Gastroesophageal sphincter (tissue), 3 donors: Measurements from ENCODE around the gene BACH2.

Experiments
- CTCF ChIP-seq, 4 experiments: fragments of 200-600 bp in 2 of 4; fragments of 450-650 bp in 2 of 4; sonication (generic) in 1 of 4; IDR thresholded peaks; one replicate each; pipeline ENCODE4 v1.5.1; 2017 to 2019; ENCODE audit warnings: antibody characterized with exemption in 4 of 4, mild to moderate bottlenecking in 2 of 4, moderate library complexity in 2 of 4
- EP300 ChIP-seq: sonication (generic); formaldehyde crosslinking; IDR thresholded peaks from one replicate; pipeline ENCODE4 v1.6.1; 2017; ENCODE audit warnings: antibody characterized with exemption, mild to moderate bottlenecking
- POLR2A ChIP-seq, 2 donors: fragments of 450-650 bp; IDR thresholded peaks; one replicate each; pipeline ENCODE4 v1.6.1; 2017; ENCODE audit warnings: antibody characterized with exemption in 2 of 2, mild to moderate bottlenecking in 2 of 2, moderate library complexity in 1 of 2
- POLR2AphosphoS5 ChIP-seq: sonication (generic); formaldehyde crosslinking; IDR thresholded peaks from one replicate; pipeline ENCODE4 v1.6.1; 2017; ENCODE audit warnings: antibody characterized with exemption

GRCh38 chr6:89993411-89993810 lies 303.2 kb downstream of the BACH2 start:
- TF ChIP-seq CTCF (IDR thresholded peaks at IDR 0.05) (no peak), POLR2A (IDR thresholded peaks at IDR 0.05) (no peak), EP300 (no peak), POLR2AphosphoS5 (no peak)
